Stimulated activated CD8-positive, alpha-beta memory T cell treated with anti-CD3 and anti-CD28 coated beads, Interleukin-15, amount 100 ng/mL, for 4 hours (primary cell): Measurements from ENCODE around the gene NNT.
"Not testable (repeated sequence)": the region's sequence is repeated elsewhere in the genome, so short reads cannot be mapped to it uniquely, and the experiment has no call there.

Experiments used
- DNase-seq, 2 donors: peaks; one replicate each; pipeline ENCODE4 v3.0.0-alpha.2; 2020; ENCODE audit warnings: low read depth in 2 of 2

Gene NNT

GRCh38 chr5:43704243-43704642 is 101.3 kb downstream of the NNT start:
- DNase-seq = no peak

- not testable (repeated sequence) for DNase-seq
Observed at GRCh38 chr5:43706576-43706975, 103.6 kb downstream of the NNT start.

GRCh38 chr5:43711496-43711895 is 108.5 kb downstream of the NNT start:
- DNase-seq = no peak

- no peak for DNase-seq
Observed at GRCh38 chr5:43712081-43712480, 109.1 kb downstream of the NNT start.

GRCh38 chr5:43719783-43720182 is 116.8 kb downstream of the NNT start:
- not testable (repeated sequence) for DNase-seq

- no peak for DNase-seq
Observed at GRCh38 chr5:43728581-43728980, 125.6 kb downstream of the NNT start.

- DNase-seq = no peak
Observed at GRCh38 chr5:43729846-43730478, 127.0 kb downstream of the NNT start.

GRCh38 chr5:43730832-43731342 is 127.9 kb downstream of the NNT start:
- no peak for DNase-seq

GRCh38 chr5:43731573-43731972 is 128.6 kb downstream of the NNT start:
- DNase-seq = no peak

- DNase-seq = not testable (repeated sequence)
Observed at GRCh38 chr5:43745923-43746548, 143.1 kb downstream of the NNT start.

- DNase-seq = no peak
Observed at GRCh38 chr5:43750809-43751208, 147.8 kb downstream of the NNT start.

- DNase-seq = no peak
Observed at GRCh38 chr5:43753069-43753468, 150.1 kb downstream of the NNT start.
